ENCODE measurements around the gene RAPGEF4.
"Not testable (repeated sequence)": the region's sequence is repeated elsewhere in the genome, so short reads cannot be mapped to it uniquely, and the experiment has no call there.

RAPGEF4 gene

DNA sequence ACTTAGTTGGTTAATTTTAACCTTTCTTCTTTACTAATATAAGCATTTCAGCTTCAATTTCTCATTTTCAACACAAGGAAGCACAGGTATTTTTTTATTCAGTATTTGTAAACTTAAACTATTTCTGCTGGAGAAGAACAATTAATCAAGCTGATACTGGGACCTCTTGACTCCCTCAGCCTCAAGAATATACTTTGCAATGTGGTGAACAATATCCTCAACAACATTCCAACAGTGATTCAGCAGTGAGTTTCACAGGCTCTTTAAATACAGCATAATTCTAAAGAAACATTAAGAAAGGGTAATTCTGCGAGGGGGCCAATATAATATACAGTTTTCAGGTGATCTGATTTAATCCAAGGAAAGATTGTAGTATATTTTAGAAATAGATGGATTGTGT is 10.0 kb downstream of the RAPGEF4 start:
- Histone ChIP-seq H3K9ac (ENCODE audit: low read length in 5 of 5) (no peak overlapping the region), H3K36me3 (ENCODE audit: control insufficient read depth in 5 of 5, insufficient read depth in 5 of 5, low read length in 5 of 5) (no peaks in the 10 kb centered on the region), H3K9me3 (ENCODE audit: control insufficient read depth in 5 of 5, low read length in 5 of 5) (peaks cover 0 to 10% (median 2%) of the 10 kb centered on the region in 5 donors), H3K4me3 (ENCODE audit: low read depth in 1 of 5, low read length in 5 of 5) (no peak overlapping the region), H3K27ac (ENCODE audit: low read depth, low read length) (no peak overlapping the region), H3K4me1 (ENCODE audit: control insufficient read depth in 5 of 5, insufficient read depth in 5 of 5, low read length in 5 of 5) (peaks cover 0 to 14% (median 7%) of the 10 kb centered on the region in 5 donors), H3K27me3 (ENCODE audit: control insufficient read depth in 5 of 5, insufficient read depth in 4 of 5, low read length in 5 of 5) (no peaks in the 10 kb centered on the region)

DNA sequence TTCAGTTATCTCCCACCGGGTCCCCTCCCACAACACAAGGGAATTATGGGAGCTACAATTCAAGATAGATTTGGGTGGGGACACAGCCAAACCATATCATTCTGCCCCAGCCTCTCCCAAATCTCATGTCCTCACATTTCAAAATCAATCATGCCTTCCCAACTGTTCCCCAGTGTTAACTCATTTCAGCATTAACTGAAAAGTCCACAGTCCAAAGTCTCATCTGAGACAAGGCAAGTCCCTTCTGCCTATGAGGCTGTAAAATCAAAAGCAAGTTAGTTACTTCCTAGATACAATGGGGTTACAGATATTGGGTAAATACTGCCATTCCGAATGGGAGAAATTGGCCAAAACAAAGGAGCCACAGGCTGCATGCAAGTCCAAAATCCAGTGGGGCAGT is 12.9 kb downstream of the RAPGEF4 start:
- not testable (repeated sequence) for H3K27me3 ChIP-seq (ENCODE audit: control insufficient read depth in 5 of 5, insufficient read depth in 4 of 5, low read length in 5 of 5); H3K4me3 ChIP-seq (ENCODE audit: low read depth in 1 of 5, low read length in 5 of 5); H3K9ac ChIP-seq (ENCODE audit: low read length in 5 of 5); H3K36me3 ChIP-seq (ENCODE audit: control insufficient read depth in 5 of 5, insufficient read depth in 5 of 5, low read length in 5 of 5); H3K27ac ChIP-seq (ENCODE audit: low read depth, low read length)
- H3K4me1 ChIP-seq (ENCODE audit: control insufficient read depth in 5 of 5, insufficient read depth in 5 of 5, low read length in 5 of 5), result peaks cover 0 to 14% (median 7%) of the 10 kb centered on the region in 5 donors
- peaks cover 0 to 10% (median 2%) of the 10 kb centered on the region in 5 donors for H3K9me3 ChIP-seq (ENCODE audit: control insufficient read depth in 5 of 5, low read length in 5 of 5)

DNA sequence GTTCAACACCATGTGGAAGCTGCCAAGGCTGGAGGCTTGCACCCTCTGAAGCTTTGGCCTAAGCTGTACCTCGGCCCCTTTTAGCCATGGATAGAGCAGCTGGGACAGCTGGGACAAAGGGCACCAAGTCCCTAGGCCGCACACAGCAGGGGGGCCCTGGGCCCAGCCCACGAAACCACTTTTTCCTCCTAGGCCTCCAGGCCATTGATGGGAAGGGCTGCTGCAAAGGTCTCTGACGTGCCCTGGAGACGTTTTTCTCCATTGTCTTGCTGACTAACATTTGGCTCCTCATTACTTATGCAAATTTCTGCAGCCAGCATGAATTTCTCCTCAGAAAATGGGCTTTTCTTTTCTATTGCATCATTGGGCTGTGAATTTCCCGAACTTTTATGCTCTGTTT is 13.7 kb downstream of the RAPGEF4 start:
- H3K27ac ChIP-seq (ENCODE audit: low read depth, low read length), result no peak overlapping the region
- no peak overlapping the region for H3K9ac ChIP-seq (ENCODE audit: low read length in 5 of 5)

DNA sequence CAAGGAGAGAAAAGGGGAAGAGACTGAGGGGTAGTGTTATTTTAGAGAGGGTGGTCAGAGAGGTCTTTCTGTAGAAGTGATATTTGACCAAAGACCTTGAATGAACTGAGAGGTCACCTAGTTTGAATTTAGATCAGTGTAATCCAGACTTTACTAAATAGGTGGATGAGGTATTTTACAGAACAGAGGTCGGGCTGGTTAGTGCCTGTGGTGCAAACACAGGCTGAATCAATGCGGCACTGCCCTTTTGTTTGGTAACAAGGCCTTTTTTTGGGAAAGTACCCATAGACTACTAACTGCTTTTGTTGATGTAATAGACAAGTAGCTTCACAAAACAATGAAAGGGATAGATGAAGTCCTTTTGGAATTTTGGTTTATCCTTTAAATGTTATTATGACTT is 15.9 kb downstream of the RAPGEF4 start:
- no peaks in the 10 kb centered on the region for H3K9me3 ChIP-seq (ENCODE audit: control insufficient read depth in 5 of 5, low read length in 5 of 5)
- peaks cover 0 to 14% (median 7%) of the 10 kb centered on the region in 5 donors for H3K4me1 ChIP-seq (ENCODE audit: control insufficient read depth in 5 of 5, insufficient read depth in 5 of 5, low read length in 5 of 5)
- H3K27me3 ChIP-seq (ENCODE audit: control insufficient read depth in 5 of 5, insufficient read depth in 4 of 5, low read length in 5 of 5), result no peaks in the 10 kb centered on the region
- no peaks in the 10 kb centered on the region for H3K36me3 ChIP-seq (ENCODE audit: control insufficient read depth in 5 of 5, insufficient read depth in 5 of 5, low read length in 5 of 5)
- H3K9ac ChIP-seq (ENCODE audit: low read length in 5 of 5), result no peak overlapping the region
- H3K27ac ChIP-seq (ENCODE audit: low read depth, low read length), result no peak overlapping the region
- H3K4me3 ChIP-seq (ENCODE audit: low read depth in 1 of 5, low read length in 5 of 5), result no peak overlapping the region

More for the DNA sequence above, 13.7 kb downstream of the RAPGEF4 start:
- H3K27me3 ChIP-seq (ENCODE audit: control insufficient read depth in 5 of 5, insufficient read depth in 4 of 5, low read length in 5 of 5), result no peaks in the 10 kb centered on the region
- peaks cover 0 to 14% (median 7%) of the 10 kb centered on the region in 5 donors for H3K4me1 ChIP-seq (ENCODE audit: control insufficient read depth in 5 of 5, insufficient read depth in 5 of 5, low read length in 5 of 5)
- H3K4me3 ChIP-seq (ENCODE audit: low read depth in 1 of 5, low read length in 5 of 5), result no peak overlapping the region
- no peaks in the 10 kb centered on the region for H3K36me3 ChIP-seq (ENCODE audit: control insufficient read depth in 5 of 5, insufficient read depth in 5 of 5, low read length in 5 of 5)
- peaks cover 0 to 2% (median 0%) of the 10 kb centered on the region in 5 donors for H3K9me3 ChIP-seq (ENCODE audit: control insufficient read depth in 5 of 5, low read length in 5 of 5)

DNA sequence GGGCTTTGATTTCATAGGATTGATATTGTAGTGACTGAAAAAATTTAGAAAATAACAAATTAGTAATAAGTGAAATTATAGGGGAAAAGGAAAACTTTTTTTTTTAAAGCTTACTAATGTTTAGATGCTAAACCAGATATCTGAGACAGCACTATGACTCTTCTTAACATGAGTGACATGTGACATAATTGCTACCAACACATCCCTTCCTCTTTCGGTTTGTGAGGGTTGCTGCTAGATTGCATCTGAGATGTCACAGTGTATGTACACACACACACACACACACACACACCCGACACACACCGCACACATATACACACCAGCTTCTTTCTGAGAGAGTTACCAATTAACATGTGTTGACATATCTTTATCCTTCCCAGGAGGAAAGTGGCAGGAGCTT is 18.0 kb downstream of the RAPGEF4 start:
- H3K9me3 ChIP-seq (ENCODE audit: control insufficient read depth in 5 of 5, low read length in 5 of 5), result no peaks in the 10 kb centered on the region
- H3K36me3 ChIP-seq (ENCODE audit: control insufficient read depth in 5 of 5, insufficient read depth in 5 of 5, low read length in 5 of 5), result no peaks in the 10 kb centered on the region
- no peaks in the 10 kb centered on the region for H3K27me3 ChIP-seq (ENCODE audit: control insufficient read depth in 5 of 5, insufficient read depth in 4 of 5, low read length in 5 of 5)
- no peak overlapping the region for H3K4me3 ChIP-seq (ENCODE audit: low read depth in 1 of 5, low read length in 5 of 5)
- no peak overlapping the region for H3K27ac ChIP-seq (ENCODE audit: low read depth, low read length)
- H3K9ac ChIP-seq (ENCODE audit: low read length in 5 of 5), result no peak overlapping the region
- peaks cover 0 to 14% (median 7%) of the 10 kb centered on the region in 5 donors for H3K4me1 ChIP-seq (ENCODE audit: control insufficient read depth in 5 of 5, insufficient read depth in 5 of 5, low read length in 5 of 5)

DNA sequence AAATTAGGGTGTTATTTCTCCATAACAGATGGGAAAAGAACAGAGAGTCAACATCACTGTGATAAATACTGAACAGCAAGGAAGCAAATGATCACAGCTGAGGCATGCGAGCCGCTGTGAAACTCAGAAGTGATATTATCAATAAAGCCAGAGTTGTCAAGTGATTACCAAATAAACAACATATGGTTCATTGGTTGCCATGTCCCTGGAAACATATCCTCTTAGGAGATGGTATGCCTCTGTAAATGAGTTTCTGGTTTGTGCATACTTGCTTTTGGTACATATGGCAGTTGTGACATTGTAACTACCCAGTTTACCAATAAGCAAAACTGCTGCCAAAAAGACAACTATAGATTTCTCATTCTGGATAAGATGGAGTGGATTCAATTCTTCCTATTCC is 23.8 kb downstream of the RAPGEF4 start:
- Histone ChIP-seq H3K4me3 (ENCODE audit: low read depth in 1 of 5, low read length in 5 of 5) (no peak overlapping the region), H3K27me3 (ENCODE audit: control insufficient read depth in 5 of 5, insufficient read depth in 4 of 5, low read length in 5 of 5) (no peaks in the 10 kb centered on the region), H3K9me3 (ENCODE audit: control insufficient read depth in 5 of 5, low read length in 5 of 5) (peaks cover 0 to 12% (median 5%) of the 10 kb centered on the region in 5 donors), H3K36me3 (ENCODE audit: control insufficient read depth in 5 of 5, insufficient read depth in 5 of 5, low read length in 5 of 5) (no peaks in the 10 kb centered on the region), H3K4me1 (ENCODE audit: control insufficient read depth in 5 of 5, insufficient read depth in 5 of 5, low read length in 5 of 5) (no peaks in the 10 kb centered on the region), H3K27ac (ENCODE audit: low read depth, low read length) (no peak overlapping the region), H3K9ac (ENCODE audit: low read length in 5 of 5) (no peak overlapping the region)

DNA sequence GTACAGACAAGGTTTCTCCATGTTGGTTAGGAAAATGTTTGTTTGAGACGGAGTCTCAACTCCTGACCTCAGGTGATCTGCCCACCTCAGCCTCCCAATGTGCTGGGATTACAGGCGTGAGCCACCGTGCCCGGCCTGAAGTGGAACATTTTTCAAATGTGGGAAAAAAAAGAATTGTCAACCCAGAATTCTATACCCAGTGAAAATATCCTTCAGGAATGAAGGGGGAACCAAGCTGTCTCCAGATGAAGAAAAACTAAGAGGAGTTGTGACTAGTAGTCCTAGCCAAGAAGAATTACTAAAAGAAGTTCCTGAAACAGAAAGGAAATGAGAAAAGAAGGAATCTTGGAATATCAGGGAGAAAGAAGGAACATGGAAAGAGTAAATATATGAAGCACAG is 25.7 kb downstream of the RAPGEF4 start:
- no peak overlapping the region for H3K9ac ChIP-seq (ENCODE audit: low read length in 5 of 5)
- H3K27me3 ChIP-seq (ENCODE audit: control insufficient read depth in 5 of 5, insufficient read depth in 4 of 5, low read length in 5 of 5), result no peaks in the 10 kb centered on the region
- no peak overlapping the region for H3K4me3 ChIP-seq (ENCODE audit: low read depth in 1 of 5, low read length in 5 of 5)
- no peaks in the 10 kb centered on the region for H3K36me3 ChIP-seq (ENCODE audit: control insufficient read depth in 5 of 5, insufficient read depth in 5 of 5, low read length in 5 of 5)
- no peaks in the 10 kb centered on the region for H3K4me1 ChIP-seq (ENCODE audit: control insufficient read depth in 5 of 5, insufficient read depth in 5 of 5, low read length in 5 of 5)
- H3K27ac ChIP-seq (ENCODE audit: low read depth, low read length), result no peak overlapping the region
- peaks cover 0 to 12% (median 5%) of the 10 kb centered on the region in 5 donors for H3K9me3 ChIP-seq (ENCODE audit: control insufficient read depth in 5 of 5, low read length in 5 of 5)

DNA sequence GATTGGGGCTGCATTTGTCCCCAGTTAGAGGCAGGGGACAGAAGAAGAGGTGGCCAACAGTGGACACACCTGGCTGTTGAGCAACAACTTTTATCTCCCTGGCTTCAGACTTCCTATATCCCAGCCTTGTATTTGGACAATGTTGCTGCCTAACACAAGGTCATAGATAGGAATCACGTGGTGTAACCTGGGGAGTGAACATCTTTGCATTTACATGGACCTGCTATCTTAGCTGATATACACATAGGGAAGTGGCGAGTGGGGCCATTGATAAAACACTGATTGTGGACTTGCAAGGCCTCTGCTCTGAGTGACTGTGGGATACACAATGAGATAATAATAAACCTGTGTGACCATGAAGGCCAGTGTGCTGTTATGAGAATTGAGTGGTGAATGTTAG is 26.9 kb downstream of the RAPGEF4 start:
- Histone ChIP-seq H3K4me1 (ENCODE audit: control insufficient read depth in 5 of 5, insufficient read depth in 5 of 5, low read length in 5 of 5) (no peaks in the 10 kb centered on the region), H3K9ac (ENCODE audit: low read length in 5 of 5) (no peak overlapping the region), H3K36me3 (ENCODE audit: control insufficient read depth in 5 of 5, insufficient read depth in 5 of 5, low read length in 5 of 5) (no peaks in the 10 kb centered on the region), H3K27me3 (ENCODE audit: control insufficient read depth in 5 of 5, insufficient read depth in 4 of 5, low read length in 5 of 5) (no peaks in the 10 kb centered on the region), H3K27ac (ENCODE audit: low read depth, low read length) (no peak overlapping the region), H3K9me3 (ENCODE audit: control insufficient read depth in 5 of 5, low read length in 5 of 5) (peaks cover 0 to 12% (median 5%) of the 10 kb centered on the region in 5 donors), H3K4me3 (ENCODE audit: low read depth in 1 of 5, low read length in 5 of 5) (no peak overlapping the region)

DNA sequence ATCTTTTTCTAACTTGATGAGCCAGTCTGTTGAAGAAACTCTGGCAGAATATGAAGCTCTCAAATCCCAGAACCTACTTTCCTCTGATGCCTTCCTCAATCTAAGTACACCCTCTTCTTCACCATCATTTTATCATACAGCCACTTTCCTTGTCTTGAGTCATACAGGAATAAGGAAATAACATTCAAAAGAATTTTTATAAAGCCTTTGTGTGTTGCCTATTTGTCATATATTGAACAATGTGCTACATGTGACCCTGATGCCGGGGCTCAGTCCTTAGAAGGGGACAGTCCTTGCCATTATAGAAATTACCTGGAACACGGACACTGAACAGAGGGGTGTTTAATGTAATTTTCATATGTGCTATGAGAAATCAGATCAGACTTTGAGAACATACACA is 27.4 kb downstream of the RAPGEF4 start:
- H3K9ac ChIP-seq (ENCODE audit: low read length in 5 of 5), result no peak overlapping the region
- no peaks in the 10 kb centered on the region for H3K27me3 ChIP-seq (ENCODE audit: control insufficient read depth in 5 of 5, insufficient read depth in 4 of 5, low read length in 5 of 5)
- H3K36me3 ChIP-seq (ENCODE audit: control insufficient read depth in 5 of 5, insufficient read depth in 5 of 5, low read length in 5 of 5), result no peaks in the 10 kb centered on the region
- no peak overlapping the region for H3K27ac ChIP-seq (ENCODE audit: low read depth, low read length)
- no peak overlapping the region for H3K4me3 ChIP-seq (ENCODE audit: low read depth in 1 of 5, low read length in 5 of 5)
- H3K4me1 ChIP-seq (ENCODE audit: control insufficient read depth in 5 of 5, insufficient read depth in 5 of 5, low read length in 5 of 5), result no peaks in the 10 kb centered on the region
- peaks cover 0 to 12% (median 5%) of the 10 kb centered on the region in 5 donors for H3K9me3 ChIP-seq (ENCODE audit: control insufficient read depth in 5 of 5, low read length in 5 of 5)

DNA sequence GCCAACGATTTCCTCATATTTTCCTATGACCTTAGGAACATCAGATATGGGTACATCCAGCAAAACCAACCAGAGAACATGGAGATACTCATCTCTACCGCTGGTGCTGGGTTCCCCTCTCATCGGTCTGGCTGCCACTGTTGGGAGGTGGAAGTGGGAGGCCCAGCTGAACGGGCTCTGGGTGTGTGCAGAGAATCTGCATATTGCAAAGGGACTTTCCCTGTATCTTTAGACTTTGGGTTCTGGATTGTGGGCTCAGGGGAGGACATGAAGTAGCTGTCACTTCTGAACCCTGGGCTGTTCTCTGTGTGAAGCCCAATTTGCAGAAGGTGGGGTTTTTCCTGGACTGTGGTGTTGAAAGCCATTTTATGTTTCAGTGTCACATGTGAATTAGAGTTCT is 30.0 kb downstream of the RAPGEF4 start:
- peaks cover 0 to 10% (median 5%) of the 10 kb centered on the region in 5 donors for H3K9me3 ChIP-seq (ENCODE audit: control insufficient read depth in 5 of 5, low read length in 5 of 5)
- no peak overlapping the region for H3K9ac ChIP-seq (ENCODE audit: low read length in 5 of 5)

DNA sequence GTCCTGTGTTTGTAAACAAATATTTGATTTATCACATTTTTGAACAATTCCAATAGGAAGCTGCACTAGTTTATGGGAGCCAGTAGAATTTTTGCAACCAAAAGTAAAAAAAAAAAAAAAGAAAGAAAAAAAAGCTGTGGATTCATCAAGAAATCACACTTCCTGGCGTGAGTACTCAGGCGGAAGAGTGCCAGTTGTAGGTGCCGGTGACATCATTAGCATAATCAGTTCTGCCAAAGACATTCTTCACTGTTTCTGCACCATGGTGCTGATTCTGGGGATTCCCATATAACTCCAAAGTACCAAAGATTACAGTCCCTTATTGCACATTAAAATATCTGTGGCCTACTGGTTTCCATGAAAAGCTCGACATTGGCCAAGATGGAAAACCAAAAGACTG is 32.8 kb downstream of the RAPGEF4 start:
- no peak overlapping the region for H3K4me3 ChIP-seq (ENCODE audit: low read depth in 1 of 5, low read length in 5 of 5)
- H3K27me3 ChIP-seq (ENCODE audit: control insufficient read depth in 5 of 5, insufficient read depth in 4 of 5, low read length in 5 of 5), result no peaks in the 10 kb centered on the region
- H3K27ac ChIP-seq (ENCODE audit: low read depth, low read length), result no peak overlapping the region
- no peaks in the 10 kb centered on the region for H3K9me3 ChIP-seq (ENCODE audit: control insufficient read depth in 5 of 5, low read length in 5 of 5)
- peaks cover 0 to 3% (median 0%) of the 10 kb centered on the region in 5 donors for H3K4me1 ChIP-seq (ENCODE audit: control insufficient read depth in 5 of 5, insufficient read depth in 5 of 5, low read length in 5 of 5)
- H3K36me3 ChIP-seq (ENCODE audit: control insufficient read depth in 5 of 5, insufficient read depth in 5 of 5, low read length in 5 of 5), result no peaks in the 10 kb centered on the region
- no peak overlapping the region for H3K9ac ChIP-seq (ENCODE audit: low read length in 5 of 5)

More for the DNA sequence above, 30.0 kb downstream of the RAPGEF4 start:
- H3K36me3 ChIP-seq (ENCODE audit: control insufficient read depth in 5 of 5, insufficient read depth in 5 of 5, low read length in 5 of 5), result no peaks in the 10 kb centered on the region
- H3K4me3 ChIP-seq (ENCODE audit: low read depth in 1 of 5, low read length in 5 of 5), result no peak overlapping the region
- H3K4me1 ChIP-seq (ENCODE audit: control insufficient read depth in 5 of 5, insufficient read depth in 5 of 5, low read length in 5 of 5), result no peaks in the 10 kb centered on the region
- no peak overlapping the region for H3K27ac ChIP-seq (ENCODE audit: low read depth, low read length)
- no peaks in the 10 kb centered on the region for H3K27me3 ChIP-seq (ENCODE audit: control insufficient read depth in 5 of 5, insufficient read depth in 4 of 5, low read length in 5 of 5)
